ENCODE data around the gene GNAQ. TPM values are rescaled to one million over a fixed set of nuclear protein-coding genes. Genes with fewer than 3 reads are reported as not detected.

Gene GNAQ
- total RNA-seq, 6 experiments from 2014 or later = 41.6 to 45.8 (median 44.3) TPM

- H3K4me1 Mint-ChIP-seq (ENCODE audit: low read depth) = peaks cover 28% of the 10 kb centered on the region
- H3K9me3 Mint-ChIP-seq = no peaks in the 10 kb centered on the region
- no peak overlapping the region for H3K27ac Mint-ChIP-seq
- TF ChIP-seq CTCF (IDR thresholded peaks at IDR 0.05) = no peak
- H3K4me3 Mint-ChIP-seq = no peak overlapping the region
- no peak for DNase-seq
- peaks cover 14% of the 10 kb centered on the region for H3K36me3 Mint-ChIP-seq (ENCODE audit: low read depth)
- H3K27me3 Mint-ChIP-seq (ENCODE audit: insufficient read depth) = no peaks in the 10 kb centered on the region; the same call in 1 of the 2 replicates
Observed at GRCh38 chr9:77731930-77732329, 299.7 kb downstream of the GNAQ start.

DNA sequence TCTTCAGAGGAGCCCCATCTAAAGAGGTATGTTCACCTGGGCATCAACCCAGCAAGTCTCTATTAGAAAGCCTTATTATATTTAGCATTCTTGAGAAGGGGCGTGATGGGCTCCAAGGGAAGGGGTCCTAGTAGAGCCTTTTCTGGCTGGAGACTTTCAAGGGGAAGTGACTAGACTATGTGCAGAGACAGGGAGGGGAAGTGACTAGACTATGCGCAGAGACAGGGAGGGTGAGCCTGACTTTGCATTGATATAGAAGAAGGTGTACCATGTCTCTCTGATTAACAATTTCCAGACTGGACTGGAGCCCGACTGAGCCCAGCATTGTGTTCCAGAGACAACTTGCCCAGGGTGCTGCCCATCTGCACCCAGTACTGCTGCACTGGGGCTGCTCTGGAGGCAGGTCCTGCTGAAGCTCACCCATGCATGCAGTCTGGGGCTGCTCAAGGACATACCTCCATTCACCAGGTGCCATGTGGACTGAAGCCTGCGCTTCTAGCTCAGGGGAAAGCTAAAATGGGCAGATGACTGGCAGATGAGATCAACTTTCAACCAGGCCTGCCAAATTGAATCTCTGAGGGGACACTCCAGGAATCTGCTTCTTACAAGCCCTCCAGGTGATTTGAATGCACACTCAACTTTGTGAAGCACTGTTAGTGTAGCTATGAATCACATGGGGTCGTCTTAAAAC is 300.5 kb downstream of the GNAQ start:
- no peak overlapping the region for H3K27ac Mint-ChIP-seq
- peaks cover 36% of the 10 kb centered on the region for H3K4me1 Mint-ChIP-seq (ENCODE audit: low read depth)
- no peak for TF ChIP-seq CTCF (IDR thresholded peaks at IDR 0.05)
- peaks cover 22% of the 10 kb centered on the region for H3K36me3 Mint-ChIP-seq (ENCODE audit: low read depth)
- no peak for DNase-seq
- H3K9me3 Mint-ChIP-seq = no peaks in the 10 kb centered on the region
- H3K4me3 Mint-ChIP-seq = no peak overlapping the region
- H3K27me3 Mint-ChIP-seq (ENCODE audit: insufficient read depth) = no peaks in the 10 kb centered on the region; the same call in 1 of the 2 replicates

DNA sequence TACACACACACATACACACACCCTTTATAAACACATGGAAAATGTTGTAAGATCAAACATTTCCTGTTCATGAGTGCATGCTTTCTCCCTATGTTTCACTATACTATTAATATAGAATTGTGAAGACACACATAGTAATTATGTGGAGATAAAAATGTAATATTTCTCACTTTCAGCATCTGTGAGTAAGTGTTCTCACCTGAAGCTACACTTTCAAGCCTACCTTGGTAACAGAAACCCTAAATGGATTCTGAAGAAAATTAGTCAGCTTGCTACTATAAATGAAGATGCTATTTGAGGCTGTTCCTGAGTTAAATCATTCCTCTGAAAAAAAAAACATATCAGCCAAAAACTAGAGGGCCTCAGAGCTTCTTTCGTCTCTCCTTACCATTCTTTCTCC is 302.4 kb downstream of the GNAQ start:
- DNase-seq = no peak
- Mint-ChIP-seq H3K4me3 (no peak overlapping the region), H3K36me3 (ENCODE audit: low read depth) (peaks cover 31% of the 10 kb centered on the region), H3K9me3 (no peaks in the 10 kb centered on the region), H3K27ac (no peak overlapping the region), H3K27me3 (ENCODE audit: insufficient read depth) (no peaks in the 10 kb centered on the region; the same call in 1 of the 2 replicates), H3K4me1 (ENCODE audit: low read depth) (peaks cover 21% of the 10 kb centered on the region)
- no peak for TF ChIP-seq CTCF (IDR thresholded peaks at IDR 0.05)

GRCh38 chr9:77726814-77727213 is 304.8 kb downstream of the GNAQ start:
- TF ChIP-seq CTCF (IDR thresholded peaks at IDR 0.05) = no peak
- Mint-ChIP-seq H3K27me3 (ENCODE audit: insufficient read depth) (no peaks in the 10 kb centered on the region; the same call in 1 of the 2 replicates), H3K9me3 (no peaks in the 10 kb centered on the region), H3K4me1 (ENCODE audit: low read depth) (peaks cover 12% of the 10 kb centered on the region), H3K4me3 (no peak overlapping the region), H3K27ac (no peak overlapping the region), H3K36me3 (ENCODE audit: low read depth) (peaks cover 36% of the 10 kb centered on the region)
- DNase-seq = no peak

- no peak for DNase-seq
- H3K27ac Mint-ChIP-seq = no peak overlapping the region
- no peak for TF ChIP-seq CTCF (IDR thresholded peaks at IDR 0.05)
- H3K36me3 Mint-ChIP-seq (ENCODE audit: low read depth) = peaks cover 36% of the 10 kb centered on the region
- H3K4me1 Mint-ChIP-seq (ENCODE audit: low read depth) = peaks cover 12% of the 10 kb centered on the region
- no peaks in the 10 kb centered on the region for H3K9me3 Mint-ChIP-seq
- H3K27me3 Mint-ChIP-seq (ENCODE audit: insufficient read depth) = no peaks in the 10 kb centered on the region; the same call in 1 of the 2 replicates
- H3K4me3 Mint-ChIP-seq = no peak overlapping the region
Observed at GRCh38 chr9:77726289-77726688, 305.3 kb downstream of the GNAQ start.

All from HFFc6 (cell line).